OCI-LY1 (cell line): ENCODE data around the gene C11orf98.

Experiments
- H2AFZ ChIP-seq: fragments of 200-600 bp; sonication (generic), shearing (Covaris generic); 2 replicates; pipeline ENCODE4 v1.6.0; 2014; ENCODE audit warnings: antibody characterized with exemption, mild to moderate bottlenecking, low read length
- H3F3A ChIP-seq: fragments of 200-600 bp; sonication (generic), shearing (Covaris generic); 2 replicates; pipeline ENCODE4 v1.6.0; 2014; ENCODE audit warnings: mild to moderate bottlenecking, antibody characterized with exemption, low read length, moderate library complexity; ENCODE audit not compliant: insufficient read depth
- H3K27ac ChIP-seq: fragments of 200-600 bp; sonication (generic); 2 replicates; pipeline ENCODE4 v1.5.1; 2014; ENCODE audit warnings: low read length, mixed run types, mild to moderate bottlenecking, low read depth; ENCODE audit not compliant: poor library complexity, severe bottlenecking
- H3K27me3 ChIP-seq: fragments of 200-600 bp; sonication (generic); 2 replicates; pipeline ENCODE4 v1.6.0; 2014; ENCODE audit warnings: antibody characterized with exemption, mild to moderate bottlenecking, low read length, moderate library complexity; ENCODE audit not compliant: insufficient read depth
- H3K36me3 ChIP-seq: fragments of 200-600 bp; sonication (generic); 2 replicates; pipeline ENCODE4 v1.6.1; 2014; ENCODE audit warnings: mild to moderate bottlenecking, antibody characterized with exemption, low read length, moderate library complexity, mixed read lengths; ENCODE audit not compliant: insufficient read depth
- H3K4me1 ChIP-seq: fragments of 200-600 bp; sonication (generic); 2 replicates; pipeline ENCODE4 v1.5.1; 2014; ENCODE audit warnings: mild to moderate bottlenecking, low read length, moderate library complexity; ENCODE audit not compliant: insufficient read depth, severe bottlenecking
- H3K4me2 ChIP-seq: fragments of 200-600 bp; sonication (generic), shearing (Covaris generic); 2 replicates; pipeline ENCODE4 v1.6.1; 2014; ENCODE audit warnings: low read length
- H3K4me3 ChIP-seq: fragments of 200-600 bp; sonication (generic); 2 replicates; pipeline ENCODE4 v1.5.1; 2014; ENCODE audit warnings: low read length, low read depth, mild to moderate bottlenecking, mixed read lengths; ENCODE audit not compliant: poor library complexity, severe bottlenecking
- H3K79me2 ChIP-seq: fragments of 200-600 bp; shearing (Covaris generic); 2 replicates; pipeline ENCODE4 v1.6.1; 2016; ENCODE audit warnings: mixed run types, low read length, mixed read lengths; ENCODE audit not compliant: insufficient read depth
- H3K9ac ChIP-seq: fragments of 200-600 bp; sonication (generic), shearing (Covaris generic); 2 replicates; pipeline ENCODE4 v1.6.1; 2014; ENCODE audit warnings: mild to moderate bottlenecking, low read length, mixed read lengths
- H3K9me2 ChIP-seq: fragments of 200-600 bp; sonication (generic), shearing (Covaris generic); 2 replicates; pipeline ENCODE4 v1.6.1; 2014; ENCODE audit warnings: low read depth, mild to moderate bottlenecking, low read length, mixed read lengths
- H3K9me3 ChIP-seq: fragments of 200-600 bp; shearing (Covaris generic); 2 replicates; pipeline ENCODE4 v1.6.1; 2014; ENCODE audit warnings: low read length, mixed read lengths
- H4K20me1 ChIP-seq: fragments of 200-600 bp; sonication (generic), shearing (Covaris generic); 2 replicates; pipeline ENCODE4 v1.6.0; 2016; ENCODE audit warnings: mild to moderate bottlenecking, low read length; ENCODE audit not compliant: insufficient read depth
- CTCF ChIP-seq: fragments of 200-600 bp; sonication (generic), shearing (Covaris generic); IDR thresholded peaks from 2 replicates; pipeline ENCODE4 v1.5.1; 2017; ENCODE audit warnings: mild to moderate bottlenecking, antibody characterized with exemption, low read length, moderate library complexity, mixed read lengths
- EZH2 ChIP-seq: fragments of 200-600 bp; sonication (generic), shearing (Covaris generic); IDR thresholded peaks from 2 replicates; pipeline ENCODE4 v1.8.0; 2017; ENCODE audit warnings: borderline replicate concordance, mixed run types, mild to moderate bottlenecking, antibody characterized with exemption, low read length, moderate library complexity, mixed read lengths

Gene C11orf98

DNA sequence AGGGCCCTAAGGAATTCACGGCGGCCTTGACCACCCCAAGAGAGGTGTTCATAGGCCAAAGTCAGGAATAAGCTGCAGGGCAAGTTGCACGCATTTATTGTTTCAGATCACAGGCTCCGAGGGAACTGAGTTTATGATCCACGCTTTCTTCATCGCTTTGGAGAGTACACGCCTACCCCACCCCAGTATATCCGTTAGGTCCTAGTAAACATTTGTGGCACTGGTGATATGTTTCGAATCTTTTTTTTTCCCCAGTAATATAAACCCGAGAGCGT, 19.4 kb downstream of the C11orf98 start:
- Histone ChIP-seq H2AFZ (no peak overlapping the region), H3K36me3 (peaks cover 55% of the 10 kb centered on the region)

GRCh38 chr11:62644220-62644619, 20.8 kb downstream of the C11orf98 start:
- H3K4me2 ChIP-seq = no peak overlapping the region
- H3F3A ChIP-seq = no peaks in the 10 kb centered on the region
- H3K9ac ChIP-seq = no peak overlapping the region
- no peaks in the 10 kb centered on the region for H3K9me3 ChIP-seq
- H3K36me3 ChIP-seq = peaks cover 51% of the 10 kb centered on the region
- H3K9me2 ChIP-seq = no peaks in the 10 kb centered on the region
- peaks cover 36% of the 10 kb centered on the region for H3K79me2 ChIP-seq
- H3K27ac ChIP-seq = no peak overlapping the region
- TF ChIP-seq EZH2 (no peak), CTCF (no peak)
- H4K20me1 ChIP-seq = no peaks in the 10 kb centered on the region
- H2AFZ ChIP-seq = no peak overlapping the region
- H3K4me3 ChIP-seq = no peak overlapping the region
- H3K27me3 ChIP-seq = no peaks in the 10 kb centered on the region
- H3K4me1 ChIP-seq = peaks cover 21% of the 10 kb centered on the region

More for the DNA sequence above, 19.4 kb downstream of the C11orf98 start:
- H3K79me2 ChIP-seq = peaks cover 36% of the 10 kb centered on the region
- peak overlapping the region; percentile 91 for H3K4me3 ChIP-seq
- H3K4me2 ChIP-seq = peak overlapping the region; percentile 67
- H3K27me3 ChIP-seq = no peaks in the 10 kb centered on the region
- no peaks in the 10 kb centered on the region for H4K20me1 ChIP-seq
- H3F3A ChIP-seq = no peaks in the 10 kb centered on the region
- H3K9ac ChIP-seq = peak overlapping the region; percentile 86
- TF ChIP-seq CTCF (no peak), EZH2 (no peak)
- H3K9me2 ChIP-seq = no peaks in the 10 kb centered on the region
- H3K4me1 ChIP-seq = peaks cover 21% of the 10 kb centered on the region
- H3K27ac ChIP-seq = peak overlapping the region; percentile 74
- H3K9me3 ChIP-seq = no peaks in the 10 kb centered on the region

DNA sequence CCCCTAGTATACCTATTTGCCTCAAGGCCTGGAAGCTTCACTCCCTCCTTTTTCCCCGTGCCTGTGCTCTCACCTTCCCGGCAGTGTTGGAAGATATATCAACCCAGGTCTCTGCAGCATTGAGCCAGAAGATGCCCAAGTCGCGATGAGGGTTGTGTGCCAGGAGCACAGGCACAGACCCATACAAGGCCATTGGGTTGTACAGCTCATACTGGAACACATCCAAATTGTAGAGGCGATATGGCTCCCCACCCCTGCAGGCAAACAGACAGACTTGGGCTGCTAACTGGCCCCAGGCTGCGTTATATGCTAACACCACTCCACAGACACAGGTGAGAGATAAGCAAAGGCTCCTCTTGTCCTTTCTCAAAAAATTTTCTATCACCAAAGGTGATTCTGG, 32.5 kb downstream of the C11orf98 start:
- Histone ChIP-seq H3K9me2 (no peaks in the 10 kb centered on the region), H4K20me1 (no peaks in the 10 kb centered on the region), H3F3A (no peaks in the 10 kb centered on the region), H3K27ac (no peak overlapping the region), H2AFZ (no peak overlapping the region), H3K4me3 (no peak overlapping the region), H3K4me1 (no peaks in the 10 kb centered on the region), H3K9me3 (no peaks in the 10 kb centered on the region), H3K27me3 (no peaks in the 10 kb centered on the region), H3K36me3 (peaks cover 97% of the 10 kb centered on the region), H3K9ac (no peak overlapping the region), H3K79me2 (no peaks in the 10 kb centered on the region), H3K4me2 (no peak overlapping the region)
- TF ChIP-seq CTCF (no peak), EZH2 (no peak)
